OCI-LY1 (cell line): ENCODE results near the gene AK5.

Source experiments
- H2AFZ ChIP-seq: fragments of 200-600 bp; sonication (generic), shearing (Covaris generic); 2 replicates; pipeline ENCODE4 v1.6.0; 2014; ENCODE audit warnings: antibody characterized with exemption, mild to moderate bottlenecking, low read length
- H3F3A ChIP-seq: fragments of 200-600 bp; sonication (generic), shearing (Covaris generic); 2 replicates; pipeline ENCODE4 v1.6.0; 2014; ENCODE audit warnings: mild to moderate bottlenecking, antibody characterized with exemption, low read length, moderate library complexity; ENCODE audit not compliant: insufficient read depth
- H3K27ac ChIP-seq: fragments of 200-600 bp; sonication (generic); 2 replicates; pipeline ENCODE4 v1.5.1; 2014; ENCODE audit warnings: low read length, mixed run types, mild to moderate bottlenecking, low read depth; ENCODE audit not compliant: poor library complexity, severe bottlenecking
- H3K27me3 ChIP-seq: fragments of 200-600 bp; sonication (generic); 2 replicates; pipeline ENCODE4 v1.6.0; 2014; ENCODE audit warnings: antibody characterized with exemption, mild to moderate bottlenecking, low read length, moderate library complexity; ENCODE audit not compliant: insufficient read depth
- H3K36me3 ChIP-seq: fragments of 200-600 bp; sonication (generic); 2 replicates; pipeline ENCODE4 v1.6.1; 2014; ENCODE audit warnings: mild to moderate bottlenecking, antibody characterized with exemption, low read length, moderate library complexity, mixed read lengths; ENCODE audit not compliant: insufficient read depth
- H3K4me1 ChIP-seq: fragments of 200-600 bp; sonication (generic); 2 replicates; pipeline ENCODE4 v1.5.1; 2014; ENCODE audit warnings: mild to moderate bottlenecking, low read length, moderate library complexity; ENCODE audit not compliant: insufficient read depth, severe bottlenecking
- H3K4me2 ChIP-seq: fragments of 200-600 bp; sonication (generic), shearing (Covaris generic); 2 replicates; pipeline ENCODE4 v1.6.1; 2014; ENCODE audit warnings: low read length
- H3K4me3 ChIP-seq: fragments of 200-600 bp; sonication (generic); 2 replicates; pipeline ENCODE4 v1.5.1; 2014; ENCODE audit warnings: low read length, low read depth, mild to moderate bottlenecking, mixed read lengths; ENCODE audit not compliant: poor library complexity, severe bottlenecking
- H3K79me2 ChIP-seq: fragments of 200-600 bp; shearing (Covaris generic); 2 replicates; pipeline ENCODE4 v1.6.1; 2016; ENCODE audit warnings: mixed run types, low read length, mixed read lengths; ENCODE audit not compliant: insufficient read depth
- H3K9ac ChIP-seq: fragments of 200-600 bp; sonication (generic), shearing (Covaris generic); 2 replicates; pipeline ENCODE4 v1.6.1; 2014; ENCODE audit warnings: mild to moderate bottlenecking, low read length, mixed read lengths
- H3K9me2 ChIP-seq: fragments of 200-600 bp; sonication (generic), shearing (Covaris generic); 2 replicates; pipeline ENCODE4 v1.6.1; 2014; ENCODE audit warnings: low read depth, mild to moderate bottlenecking, low read length, mixed read lengths
- H3K9me3 ChIP-seq: fragments of 200-600 bp; shearing (Covaris generic); 2 replicates; pipeline ENCODE4 v1.6.1; 2014; ENCODE audit warnings: low read length, mixed read lengths
- H4K20me1 ChIP-seq: fragments of 200-600 bp; sonication (generic), shearing (Covaris generic); 2 replicates; pipeline ENCODE4 v1.6.0; 2016; ENCODE audit warnings: mild to moderate bottlenecking, low read length; ENCODE audit not compliant: insufficient read depth
- CTCF ChIP-seq: fragments of 200-600 bp; sonication (generic), shearing (Covaris generic); IDR thresholded peaks from 2 replicates; pipeline ENCODE4 v1.5.1; 2017; ENCODE audit warnings: mild to moderate bottlenecking, antibody characterized with exemption, low read length, moderate library complexity, mixed read lengths
- EZH2 ChIP-seq: fragments of 200-600 bp; sonication (generic), shearing (Covaris generic); IDR thresholded peaks from 2 replicates; pipeline ENCODE4 v1.8.0; 2017; ENCODE audit warnings: borderline replicate concordance, mixed run types, mild to moderate bottlenecking, antibody characterized with exemption, low read length, moderate library complexity, mixed read lengths

The AK5 gene

GRCh38 chr1:77565321-77565720 lies 283.5 kb downstream of the AK5 start:
- no peak overlapping the region for H3K4me2 ChIP-seq
- H3K9ac ChIP-seq, result no peak overlapping the region
- peaks cover 69% of the 10 kb centered on the region for H3K36me3 ChIP-seq
- no peaks in the 10 kb centered on the region for H3F3A ChIP-seq
- no peaks in the 10 kb centered on the region for H4K20me1 ChIP-seq
- H3K79me2 ChIP-seq, result no peaks in the 10 kb centered on the region
- no peaks in the 10 kb centered on the region for H3K9me2 ChIP-seq
- no peak for TF ChIP-seq EZH2
- TF ChIP-seq CTCF, result no peak
- no peaks in the 10 kb centered on the region for H3K9me3 ChIP-seq
- H2AFZ ChIP-seq, result no peak overlapping the region
- no peaks in the 10 kb centered on the region for H3K27me3 ChIP-seq
- H3K4me1 ChIP-seq, result no peaks in the 10 kb centered on the region
- H3K4me3 ChIP-seq, result no peak overlapping the region
- H3K27ac ChIP-seq, result no peak overlapping the region

- Histone ChIP-seq H3K36me3 (peaks cover 83% of the 10 kb centered on the region), H2AFZ (no peak overlapping the region)
- TF ChIP-seq EZH2 (no peak), CTCF (no peak)
Measured at GRCh38 chr1:77571642-77572041, 289.8 kb downstream of the AK5 start.

GRCh38 chr1:77579547-77579946 lies 297.7 kb downstream of the AK5 start:
- no peaks in the 10 kb centered on the region for H3K4me1 ChIP-seq
- H3K9me3 ChIP-seq, result no peaks in the 10 kb centered on the region
- no peak overlapping the region for H3K4me3 ChIP-seq
- TF ChIP-seq CTCF (no peak), EZH2 (no peak)
- no peaks in the 10 kb centered on the region for H3K9me2 ChIP-seq
- no peaks in the 10 kb centered on the region for H4K20me1 ChIP-seq
- H3K79me2 ChIP-seq, result no peaks in the 10 kb centered on the region
- no peak overlapping the region for H3K27ac ChIP-seq
- no peaks in the 10 kb centered on the region for H3K27me3 ChIP-seq
- peaks cover 71% of the 10 kb centered on the region for H3K36me3 ChIP-seq
- H3K9ac ChIP-seq, result no peak overlapping the region
- no peak overlapping the region for H2AFZ ChIP-seq
- no peak overlapping the region for H3K4me2 ChIP-seq
- no peaks in the 10 kb centered on the region for H3F3A ChIP-seq

More at GRCh38 chr1:77571642-77572041, 289.8 kb downstream of the AK5 start:
- Histone ChIP-seq H3K9me3 (no peaks in the 10 kb centered on the region), H3K4me1 (no peaks in the 10 kb centered on the region), H4K20me1 (no peaks in the 10 kb centered on the region), H3K9me2 (no peaks in the 10 kb centered on the region), H3F3A (no peaks in the 10 kb centered on the region), H3K4me2 (no peak overlapping the region), H3K27ac (no peak overlapping the region), H3K4me3 (no peak overlapping the region), H3K9ac (no peak overlapping the region), H3K79me2 (no peaks in the 10 kb centered on the region), H3K27me3 (no peaks in the 10 kb centered on the region)
